H9 (cell line): Measurements from ENCODE around the gene GINM1. TPM values are rescaled to one million over a fixed set of nuclear protein-coding genes. Genes with fewer than 3 reads are reported as not detected.
A peak's percentile ranks its signal among the peaks of the same experiment; 100 is the strongest.

ENCODE experiments used
- DNase-seq: peaks from one replicate; pipeline ENCODE4 v3.0.0-alpha.2; 2017
- H2AFZ ChIP-seq: one replicate; pipeline ENCODE4 v1.6.1; 2013; ENCODE audit warnings: mild to moderate bottlenecking, low read length, control low read depth, moderate library complexity
- H2AK5ac ChIP-seq: 2 replicates; pipeline ENCODE4 v1.6.1; 2013; ENCODE audit warnings: low read length, control low read depth, mixed read lengths; ENCODE audit not compliant: insufficient read length
- H2BK120ac ChIP-seq: one replicate; pipeline ENCODE4 v1.6.1; 2013; ENCODE audit warnings: low read depth, mild to moderate bottlenecking, low read length, control low read depth, inconsistent platforms; ENCODE audit not compliant: poor library complexity, severe bottlenecking
- H2BK12ac ChIP-seq: 2 replicates; pipeline ENCODE4 v1.6.1; 2013; ENCODE audit warnings: low read length, control low read depth, mixed read lengths, low read depth; ENCODE audit not compliant: insufficient read length
- H2BK15ac ChIP-seq: 2 replicates; pipeline ENCODE4 v1.6.1; 2013; ENCODE audit warnings: low read depth, low read length, control low read depth
- H2BK20ac ChIP-seq: one replicate; pipeline ENCODE4 v1.6.1; 2013; ENCODE audit warnings: low read depth, mild to moderate bottlenecking, low read length, control low read depth, inconsistent platforms; ENCODE audit not compliant: poor library complexity, severe bottlenecking
- H2BK5ac ChIP-seq: 2 replicates; pipeline ENCODE4 v1.6.1; 2013; ENCODE audit warnings: low read length, control low read depth, mixed read lengths; ENCODE audit not compliant: insufficient read length
- H3K14ac ChIP-seq: 2 replicates; pipeline ENCODE4 v1.6.1; 2013; ENCODE audit warnings: low read length, control low read depth; ENCODE audit not compliant: insufficient read depth
- H3K18ac ChIP-seq: 2 replicates; pipeline ENCODE4 v1.6.1; 2013; ENCODE audit warnings: low read depth, mild to moderate bottlenecking, mixed read lengths, low read length, control low read depth; ENCODE audit not compliant: insufficient read length
- H3K23ac ChIP-seq: 2 replicates; pipeline ENCODE4 v1.6.1; 2013; ENCODE audit warnings: low read length, control low read depth, mixed read lengths, low read depth; ENCODE audit not compliant: insufficient read length
- H3K23me2 ChIP-seq: 2 replicates; pipeline ENCODE4 v1.6.1; 2013; ENCODE audit warnings: low read depth, mild to moderate bottlenecking, mixed read lengths, low read length, control low read depth; ENCODE audit not compliant: insufficient read length, poor library complexity, severe bottlenecking
- H3K27ac ChIP-seq: 2 replicates; pipeline ENCODE4 v1.5.1; 2013; ENCODE audit warnings: low read length, control low read depth, mixed read lengths, low read depth; ENCODE audit not compliant: insufficient read length
- H3K27me3 ChIP-seq: 2 replicates; pipeline ENCODE4 v1.6.1; 2013; ENCODE audit warnings: low read length, control low read depth, inconsistent platforms; ENCODE audit not compliant: insufficient read depth
- H3K4ac ChIP-seq: 2 replicates; pipeline ENCODE4 v1.6.1; 2013; ENCODE audit warnings: low read depth, mild to moderate bottlenecking, control low read depth, inconsistent platforms, low read length, moderate library complexity
- H3K4me1 ChIP-seq: 2 replicates; pipeline ENCODE4 v1.6.1; 2013; ENCODE audit warnings: low read length, control low read depth, inconsistent platforms; ENCODE audit not compliant: insufficient read depth
- H3K4me2 ChIP-seq: 2 replicates; pipeline ENCODE4 v1.6.1; 2013; ENCODE audit warnings: low read length, control low read depth, mixed read lengths; ENCODE audit not compliant: insufficient read length, insufficient read depth
- H3K56ac ChIP-seq: 2 replicates; pipeline ENCODE4 v1.6.1; 2013; ENCODE audit warnings: low read depth, mild to moderate bottlenecking, mixed read lengths, low read length, control low read depth; ENCODE audit not compliant: insufficient read length
- H3K79me1 ChIP-seq: 2 replicates; pipeline ENCODE4 v1.6.1; 2013; ENCODE audit warnings: low read depth, mild to moderate bottlenecking, moderate library complexity, low read length, control low read depth, inconsistent platforms; ENCODE audit not compliant: insufficient read depth, poor library complexity, severe bottlenecking
- H3K79me2 ChIP-seq: 2 replicates; pipeline ENCODE4 v1.6.1; 2013; ENCODE audit warnings: low read length, control low read depth, inconsistent platforms; ENCODE audit not compliant: insufficient read depth
- H3K9ac ChIP-seq: 2 replicates; pipeline ENCODE4 v1.6.1; 2013; ENCODE audit warnings: low read length, control low read depth, mixed read lengths; ENCODE audit not compliant: insufficient read length; ENCODE audit errors: extremely low read depth
- H3K9me3 ChIP-seq: one replicate; pipeline ENCODE4 v1.6.1; 2013; ENCODE audit warnings: low read depth, low read length, inconsistent platforms; ENCODE audit not compliant: control insufficient read depth
- H3T11ph ChIP-seq: one replicate; pipeline ENCODE4 v1.6.1; 2013; ENCODE audit warnings: mild to moderate bottlenecking, low read length, control low read depth, inconsistent platforms
- H4K20me1 ChIP-seq: one replicate; pipeline ENCODE4 v1.6.1; 2013; ENCODE audit not compliant: control insufficient read depth, insufficient read length, insufficient read depth
- H4K5ac ChIP-seq: 2 replicates; pipeline ENCODE4 v1.6.1; 2013; ENCODE audit warnings: low read depth, mild to moderate bottlenecking, mixed read lengths, low read length, control low read depth; ENCODE audit not compliant: insufficient read length
- H4K8ac ChIP-seq: replicated peaks from 2 replicates; pipeline ENCODE4 v1.6.1; 2013; ENCODE audit warnings: low read length, control low read depth, mixed read lengths, low read depth; ENCODE audit not compliant: insufficient read length
- H4K91ac ChIP-seq: 2 replicates; pipeline ENCODE4 v1.6.1; 2013; ENCODE audit warnings: low read depth, mild to moderate bottlenecking, moderate library complexity, mixed read lengths, low read length, control low read depth; ENCODE audit not compliant: insufficient read length
- H3K27ac Mint-ChIP-seq, 3 experiments: 2 replicates in 2 of 3; 3 replicates in 1 of 3; pipeline ENCODE4 v1.8.0; 2020 to 2021; ENCODE audit warnings: mixed read lengths in 3 of 3, mild to moderate bottlenecking in 1 of 3, moderate library complexity in 1 of 3
- H3K27me3 Mint-ChIP-seq: 2 replicates; pipeline ENCODE4 v1.8.0; 2021; ENCODE audit warnings: low read depth, mild to moderate bottlenecking, moderate library complexity, mixed read lengths
- H3K36me3 Mint-ChIP-seq, 3 experiments: 2 replicates in 2 of 3; 3 replicates in 1 of 3; pipeline ENCODE4 v1.8.0; 2020 to 2021; ENCODE audit warnings: low read depth in 3 of 3, mixed read lengths in 3 of 3; ENCODE audit not compliant: insufficient read depth in 1 of 3
- H3K4me1 Mint-ChIP-seq, 2 experiments: 2 replicates each; pipeline ENCODE4 v1.8.0; 2020; ENCODE audit warnings: mixed read lengths in 2 of 2
- H3K4me3 Mint-ChIP-seq, 2 experiments: 2 replicates in 1 of 2; 3 replicates in 1 of 2; pipeline ENCODE4 v1.8.0; 2020 to 2021; ENCODE audit warnings: mild to moderate bottlenecking in 2 of 2, mixed read lengths in 2 of 2, moderate library complexity in 1 of 2
- H3K9me3 Mint-ChIP-seq, 2 experiments: 2 replicates in 1 of 2; 3 replicates in 1 of 2; pipeline ENCODE4 v1.8.0; 2020; ENCODE audit warnings: mild to moderate bottlenecking in 2 of 2, mixed read lengths in 2 of 2, moderate library complexity in 1 of 2
- CTCF ChIP-seq: fragments of 200-600 bp; sonication (generic); conservative IDR thresholded peaks from 3 replicates; pipeline ENCODE4 v1.8.0; 2021; ENCODE audit warnings: antibody characterized with exemption, mild to moderate bottlenecking
- WGBS: extraction: QIAGEN DNeasy Blood & Tissue Kit; methylation state at CpG from one replicate; pipeline ENCODE4 v1.1.7; 2013; ENCODE audit warnings: missing lambda C conversion rate, low lambda C conversion rate, mixed read lengths; ENCODE audit not compliant: insufficient read length; ENCODE audit errors: extremely low coverage; 5-methylcytosine and 5-hydroxymethylcytosine counted together
- total RNA-seq: library from RNA; stranded (reverse); gene quantifications from 2 replicates; pipeline ENCODE4 v1.2.1, GENCODE V29; 2021

The GINM1 gene
- total RNA-seq, 1 experiment from 2014 or later = 24.5 TPM

GRCh38 chr6:149567194-149567586 lies 1.0 kb downstream of the GINM1 start:
- H3K36me3 Mint-ChIP-seq = peaks cover 0 to 1% (median 0%) of the 10 kb centered on the region in 3 experiments; a peak in 2 of 7 replicates

More at GRCh38 chr6:149567194-149567586, 1.0 kb downstream of the GINM1 start:
- Histone ChIP-seq H3K4ac (no peak overlapping the region), H3K14ac (peak overlapping the region; percentile 92; the same call in 1 of the 2 replicates), H3K4me1 (no peaks in the 10 kb centered on the region), H3K27ac (no peak overlapping the region), H3K23ac (no peak overlapping the region), H3K9me3 (no peaks in the 10 kb centered on the region), H2BK20ac (no peak overlapping the region), H2AK5ac (no peak overlapping the region), H3K18ac (no peak overlapping the region), H3K4me2 (peak overlapping the region; percentile 89), H3K56ac (no peak overlapping the region), H2AFZ (no peak overlapping the region), H3K27me3 (no peaks in the 10 kb centered on the region), H2BK12ac (no peak overlapping the region), H3K79me2 (peaks cover 11% of the 10 kb centered on the region; the same call in 1 of the 2 replicates), H3K79me1 (peaks cover 2% of the 10 kb centered on the region), H3K9ac (peak overlapping the region; percentile 95), H2BK120ac (no peak overlapping the region), H4K91ac (no peak overlapping the region), H2BK15ac (no peak overlapping the region), H3T11ph (no peak overlapping the region), H4K8ac (no peak overlapping the region), H4K20me1 (no peaks in the 10 kb centered on the region), H2BK5ac (no peak overlapping the region), H4K5ac (no peak overlapping the region), H3K23me2 (peaks cover 4% of the 10 kb centered on the region)
- DNase-seq = no peak
- TF ChIP-seq CTCF = no peak
- Mint-ChIP-seq H3K4me1 (peaks cover 11 to 13% of the 10 kb centered on the region in 2 experiments), H3K4me3 (peak overlapping the region; percentile 90 to 91), H3K27ac (peak overlapping the region in 2 of 3 experiments; percentile 44 to 97; a peak in 1 of 7 replicates), H3K9me3 (no peaks in the 10 kb centered on the region), H3K27me3 (peaks cover 4% of the 10 kb centered on the region)
- WGBS = no CpG with 5 or more reads among the region's 12 CpGs
